ENCODE results near the gene NHS. TPM values are rescaled to one million over a fixed set of nuclear protein-coding genes. Genes with fewer than 3 reads are reported as not detected.

Gene NHS
- total RNA-seq, 1 experiment from 2014 or later: 5.7 TPM

DNA sequence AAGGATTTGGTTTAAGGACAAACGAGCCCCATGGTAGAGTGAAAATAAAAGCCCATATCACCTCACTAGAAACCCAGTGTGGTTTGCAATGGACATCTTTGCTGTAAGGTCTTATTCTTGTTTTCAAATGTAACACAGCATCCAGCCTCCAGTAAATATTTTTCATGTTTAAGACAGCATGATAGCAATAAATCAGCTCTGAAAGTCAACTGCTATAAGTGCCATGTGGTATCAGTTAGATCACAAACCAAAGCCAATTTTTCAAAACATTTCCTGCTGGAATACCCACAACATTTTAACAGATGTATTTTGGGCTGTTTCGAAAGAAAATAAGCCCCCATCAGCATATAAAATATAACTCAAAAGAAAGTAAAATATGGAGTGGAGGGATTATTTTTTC, 338.3 kb downstream of the NHS start:
- H3K9ac ChIP-seq (ENCODE audit: low read length): no peak overlapping the region
- no peaks in the 10 kb centered on the region for H3K4me1 ChIP-seq (ENCODE audit: control insufficient read depth in 1 of 2, insufficient read depth in 2 of 2, low read length in 2 of 2)
- no peaks in the 10 kb centered on the region for H3K27me3 ChIP-seq (ENCODE audit: insufficient read depth, low read length)
- BruUV-seq (replicated peaks): no TSS peak
- CTCF ChIA-PET: no interaction called here
- intact Hi-C loops (cut with micrococcal nuclease): no loop called here
- no peak for DNase-seq (ENCODE audit: low read depth, low spot score)
- no peak overlapping the region for H3K27ac ChIP-seq (ENCODE audit: low read depth, low read length)
- no peaks in the 10 kb centered on the region for H3K36me3 ChIP-seq (ENCODE audit: control insufficient read depth in 1 of 2, insufficient read depth in 2 of 2, low read length in 2 of 2)
- no peaks in the 10 kb centered on the region for H3K9me3 ChIP-seq (ENCODE audit: control insufficient read depth in 1 of 2, insufficient read depth in 1 of 2, low read depth in 1 of 2, low read length in 2 of 2)
- H2AFZ ChIP-seq (ENCODE audit: low read depth, low read length, poor library complexity, severe bottlenecking): no peak overlapping the region
- TF ChIP-seq ZNF274 (IDR thresholded peaks at IDR 0.05; ENCODE audit: low read depth, low read length) (no peak), ZFX (IDR thresholded peaks at IDR 0.05) (no peak), SRF (IDR thresholded peaks at IDR 0.05; ENCODE audit: low read depth) (no peak), ATF3 (IDR thresholded peaks at IDR 0.05) (no peak), POLR2AphosphoS5 (IDR thresholded peaks at IDR 0.05; ENCODE audit: low read depth, low read length) (no peak), CBX3 (IDR thresholded peaks at IDR 0.05; ENCODE audit: low read depth) (no peak), SIN3A (IDR thresholded peaks at IDR 0.05; ENCODE audit: low read depth) (no peak), FOSL1 (IDR thresholded peaks at IDR 0.05; ENCODE audit: low read depth) (no peak), EZH2 (IDR thresholded peaks at IDR 0.05) (no peak), EZH2phosphoT487 (IDR thresholded peaks at IDR 0.05; ENCODE audit: borderline replicate concordance) (no peak), CEBPB (IDR thresholded peaks at IDR 0.05; ENCODE audit: low read depth) (no peak), ZBTB33 (IDR thresholded peaks at IDR 0.05; ENCODE audit: extremely low read depth, insufficient replicate concordance, low read length) (no peak), SP1 (IDR thresholded peaks at IDR 0.05; ENCODE audit: low read depth) (no peak), RAD21 (IDR thresholded peaks at IDR 0.05; ENCODE audit: low read depth) (no peak)
- TF ChIP-seq, protein P1, sequence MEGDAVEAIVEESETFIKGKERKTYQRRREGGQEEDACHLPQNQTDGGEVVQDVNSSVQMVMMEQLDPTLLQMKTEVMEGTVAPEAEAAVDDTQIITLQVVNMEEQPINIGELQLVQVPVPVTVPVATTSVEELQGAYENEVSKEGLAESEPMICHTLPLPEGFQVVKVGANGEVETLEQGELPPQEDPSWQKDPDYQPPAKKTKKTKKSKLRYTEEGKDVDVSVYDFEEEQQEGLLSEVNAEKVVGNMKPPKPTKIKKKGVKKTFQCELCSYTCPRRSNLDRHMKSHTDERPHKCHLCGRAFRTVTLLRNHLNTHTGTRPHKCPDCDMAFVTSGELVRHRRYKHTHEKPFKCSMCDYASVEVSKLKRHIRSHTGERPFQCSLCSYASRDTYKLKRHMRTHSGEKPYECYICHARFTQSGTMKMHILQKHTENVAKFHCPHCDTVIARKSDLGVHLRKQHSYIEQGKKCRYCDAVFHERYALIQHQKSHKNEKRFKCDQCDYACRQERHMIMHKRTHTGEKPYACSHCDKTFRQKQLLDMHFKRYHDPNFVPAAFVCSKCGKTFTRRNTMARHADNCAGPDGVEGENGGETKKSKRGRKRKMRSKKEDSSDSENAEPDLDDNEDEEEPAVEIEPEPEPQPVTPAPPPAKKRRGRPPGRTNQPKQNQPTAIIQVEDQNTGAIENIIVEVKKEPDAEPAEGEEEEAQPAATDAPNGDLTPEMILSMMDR (IDR thresholded peaks at IDR 0.05 in 2 of 3, conservative IDR thresholded peaks at IDR 0.05 in 1 of 3; ENCODE audit: borderline replicate concordance in 1 of 3, insufficient read depth in 1 of 3, low read depth in 2 of 3, low read length in 2 of 3): no peak
- TF ChIP-seq, protein P2, sequence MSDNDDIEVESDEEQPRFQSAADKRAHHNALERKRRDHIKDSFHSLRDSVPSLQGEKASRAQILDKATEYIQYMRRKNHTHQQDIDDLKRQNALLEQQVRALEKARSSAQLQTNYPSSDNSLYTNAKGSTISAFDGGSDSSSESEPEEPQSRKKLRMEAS (IDR thresholded peaks at IDR 0.05): no peak
- TF ChIP-seq, protein P3, sequence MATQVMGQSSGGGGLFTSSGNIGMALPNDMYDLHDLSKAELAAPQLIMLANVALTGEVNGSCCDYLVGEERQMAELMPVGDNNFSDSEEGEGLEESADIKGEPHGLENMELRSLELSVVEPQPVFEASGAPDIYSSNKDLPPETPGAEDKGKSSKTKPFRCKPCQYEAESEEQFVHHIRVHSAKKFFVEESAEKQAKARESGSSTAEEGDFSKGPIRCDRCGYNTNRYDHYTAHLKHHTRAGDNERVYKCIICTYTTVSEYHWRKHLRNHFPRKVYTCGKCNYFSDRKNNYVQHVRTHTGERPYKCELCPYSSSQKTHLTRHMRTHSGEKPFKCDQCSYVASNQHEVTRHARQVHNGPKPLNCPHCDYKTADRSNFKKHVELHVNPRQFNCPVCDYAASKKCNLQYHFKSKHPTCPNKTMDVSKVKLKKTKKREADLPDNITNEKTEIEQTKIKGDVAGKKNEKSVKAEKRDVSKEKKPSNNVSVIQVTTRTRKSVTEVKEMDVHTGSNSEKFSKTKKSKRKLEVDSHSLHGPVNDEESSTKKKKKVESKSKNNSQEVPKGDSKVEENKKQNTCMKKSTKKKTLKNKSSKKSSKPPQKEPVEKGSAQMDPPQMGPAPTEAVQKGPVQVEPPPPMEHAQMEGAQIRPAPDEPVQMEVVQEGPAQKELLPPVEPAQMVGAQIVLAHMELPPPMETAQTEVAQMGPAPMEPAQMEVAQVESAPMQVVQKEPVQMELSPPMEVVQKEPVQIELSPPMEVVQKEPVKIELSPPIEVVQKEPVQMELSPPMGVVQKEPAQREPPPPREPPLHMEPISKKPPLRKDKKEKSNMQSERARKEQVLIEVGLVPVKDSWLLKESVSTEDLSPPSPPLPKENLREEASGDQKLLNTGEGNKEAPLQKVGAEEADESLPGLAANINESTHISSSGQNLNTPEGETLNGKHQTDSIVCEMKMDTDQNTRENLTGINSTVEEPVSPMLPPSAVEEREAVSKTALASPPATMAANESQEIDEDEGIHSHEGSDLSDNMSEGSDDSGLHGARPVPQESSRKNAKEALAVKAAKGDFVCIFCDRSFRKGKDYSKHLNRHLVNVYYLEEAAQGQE (IDR thresholded peaks at IDR 0.05; ENCODE audit: low read depth): no peak
- RAD21 ChIA-PET (ENCODE audit: low non-redundant PET in 1 of 2, low total read pairs in 2 of 2, uncharacterized antibody in 2 of 2, unreplicated experiment in 2 of 2): no interaction called here
- ATAC-seq: no peak
- POLR2A ChIA-PET: no interaction called here
- H3K4me3 ChIP-seq (replicated peaks in 1 of 2; ENCODE audit: low read depth in 1 of 2, low read length in 2 of 2): no peak overlapping the region
- H4K20me1 ChIP-seq (ENCODE audit: insufficient read depth): no peaks in the 10 kb centered on the region
- H3K4me2 ChIP-seq (ENCODE audit: low read length): no peak overlapping the region
- no peaks in the 10 kb centered on the region for H3K79me2 ChIP-seq (ENCODE audit: insufficient read depth, low read length)
- no peaks in the 10 kb centered on the region for H3K9me2 ChIP-seq (ENCODE audit: insufficient read depth)
